ENCODE measurements around the gene KITLG.
"Not testable (repeated sequence)": the region's sequence is repeated elsewhere in the genome, so short reads cannot be mapped to it uniquely, and the experiment has no call there.

Gene KITLG

GRCh38 chr12:88538697-88539096 is 41.6 kb downstream of the KITLG start:
- no peak for DNase-seq (ENCODE audit: low read depth)

- no peak for DNase-seq (ENCODE audit: low read depth)
Measured at GRCh38 chr12:88538250-88538649, 42.0 kb downstream of the KITLG start.

- DNase-seq (ENCODE audit: low read depth) = no peak
Measured at GRCh38 chr12:88530868-88531267, 49.4 kb downstream of the KITLG start.

DNA sequence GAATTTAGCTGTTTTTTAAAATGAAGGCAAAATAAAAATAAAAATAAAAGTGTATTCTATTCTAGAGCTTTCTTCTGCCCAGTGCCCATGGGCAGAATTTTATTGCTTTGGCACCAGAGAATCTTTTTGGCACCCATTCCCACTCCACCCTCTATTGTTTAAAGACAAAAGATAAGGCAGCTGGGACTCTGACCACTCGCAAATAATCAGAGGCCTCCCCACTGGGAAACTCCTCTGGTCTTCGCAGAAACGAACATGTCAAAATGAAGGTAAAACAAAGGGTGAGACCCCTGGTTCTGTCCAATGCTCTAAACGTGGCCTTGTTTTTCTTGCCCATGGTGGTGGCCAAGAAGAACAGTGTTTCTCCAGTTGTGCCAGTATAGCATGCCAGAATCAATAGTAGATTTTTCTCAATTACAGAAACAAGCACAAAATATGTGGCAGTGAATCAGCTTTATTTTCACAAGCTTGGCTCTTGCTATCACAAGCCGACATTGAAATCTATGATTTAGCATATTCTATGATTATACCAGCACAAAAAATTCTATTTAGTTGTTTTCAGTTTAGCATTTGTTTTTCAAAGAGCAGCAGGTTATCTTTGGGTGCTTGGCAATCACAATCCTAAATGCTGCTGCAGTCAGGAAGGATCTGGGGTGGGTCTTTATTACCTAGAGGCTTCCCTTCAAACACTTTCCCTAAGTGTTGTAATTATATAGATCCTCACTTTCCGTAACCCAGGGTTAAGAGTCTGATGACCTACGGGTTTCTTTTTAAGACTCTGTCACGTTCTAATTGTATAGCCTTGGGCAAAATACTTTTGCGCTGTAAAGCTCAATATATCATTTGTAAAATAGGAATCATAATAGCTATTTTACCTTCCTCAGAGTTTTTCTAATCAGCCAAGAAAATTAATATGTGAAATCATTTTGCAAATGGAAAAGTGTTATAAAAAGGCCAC is 50.5 kb downstream of the KITLG start:
- no peak for DNase-seq (ENCODE audit: low read depth)

DNA sequence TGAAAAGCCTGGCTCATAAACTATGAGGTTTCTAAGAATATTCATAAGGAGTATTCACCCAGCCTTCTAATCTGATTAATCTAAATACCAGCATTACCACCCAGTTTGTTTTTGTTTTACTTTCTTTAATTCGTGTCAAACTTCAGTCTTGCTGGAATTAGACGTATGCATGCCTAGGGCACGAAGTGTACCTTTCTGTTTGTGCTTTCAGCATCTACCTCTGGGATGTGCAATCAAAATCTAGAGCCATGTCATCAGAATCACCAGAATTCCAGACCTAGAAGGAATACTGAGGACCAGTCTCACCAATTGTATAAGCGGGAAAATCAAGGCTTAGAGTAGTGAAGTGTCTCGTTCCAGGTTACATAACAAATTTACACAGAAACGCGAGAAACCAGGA is 57.3 kb downstream of the KITLG start:
- no peak for DNase-seq (ENCODE audit: low read depth)

GRCh38 chr12:88520436-88520820 is 59.8 kb downstream of the KITLG start:
- no peak for DNase-seq (ENCODE audit: low read depth)

- DNase-seq (ENCODE audit: low read depth) = no peak
Measured at GRCh38 chr12:88519802-88520435, 60.4 kb downstream of the KITLG start.

DNA sequence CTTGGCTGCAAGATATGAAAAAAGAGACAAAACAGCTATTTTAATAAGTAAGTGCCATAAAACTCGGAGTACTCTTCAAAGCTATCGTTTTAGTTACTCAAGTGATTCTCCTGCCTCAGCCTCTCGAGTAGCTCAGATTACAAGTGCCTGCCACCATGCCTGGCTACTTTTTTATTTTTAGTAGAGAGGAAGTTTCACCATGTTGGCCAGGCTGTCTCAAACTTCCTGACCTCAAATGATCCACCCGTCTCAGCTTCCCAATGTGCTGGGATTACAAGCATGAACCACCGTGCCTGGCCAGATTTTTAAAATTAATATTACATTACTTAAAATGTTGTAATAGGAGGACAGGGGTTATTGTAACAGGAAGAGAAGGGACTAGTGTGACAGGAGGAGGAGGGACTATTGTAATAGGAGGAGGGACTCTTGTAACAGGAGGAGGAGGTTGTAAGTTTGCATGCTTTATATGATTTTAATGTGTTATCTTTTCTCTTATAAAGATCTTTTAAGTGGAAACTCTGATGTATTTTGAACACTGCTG is 61.3 kb downstream of the KITLG start:
- DNase-seq (ENCODE audit: low read depth) = no peak

DNA sequence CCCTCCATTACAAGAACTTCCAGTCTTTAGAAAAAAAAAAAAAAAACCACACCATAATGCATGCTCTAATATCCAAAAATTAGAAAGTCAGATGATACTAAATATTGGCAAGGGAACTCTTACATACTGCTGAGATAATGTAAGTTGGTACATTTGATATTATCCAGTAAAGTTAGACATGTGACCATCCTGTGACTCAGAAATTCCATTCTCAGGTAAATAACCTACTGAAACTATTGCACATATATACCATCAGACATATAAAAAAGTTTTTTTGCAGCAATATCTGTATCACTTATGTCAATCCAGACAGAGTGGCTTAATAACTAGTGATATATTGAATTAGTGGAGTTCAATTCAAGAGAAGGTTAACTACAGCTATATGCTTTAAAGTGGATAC is 63.5 kb downstream of the KITLG start:
- DNase-seq (ENCODE audit: low read depth) = no peak

DNA sequence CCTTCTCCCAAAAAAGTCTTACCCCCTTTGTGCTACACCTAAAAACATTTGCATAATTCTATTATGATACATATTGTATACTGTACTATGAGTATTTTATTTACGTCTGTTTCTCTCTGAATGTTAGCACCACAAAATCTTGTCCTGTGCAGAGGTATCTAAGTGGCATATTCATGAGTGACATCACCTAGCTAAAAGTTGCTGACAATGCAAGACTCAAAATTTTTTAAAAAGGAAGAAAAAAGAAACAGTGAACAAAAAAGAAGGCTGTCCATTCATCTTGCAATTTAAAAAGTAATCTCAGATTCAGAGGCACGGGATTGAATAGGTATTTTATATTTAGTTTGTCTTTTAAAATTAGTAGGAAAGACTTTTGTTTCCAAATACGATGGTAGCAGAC is 69.4 kb downstream of the KITLG start:
- DNase-seq (ENCODE audit: low read depth) = no peak

DNA sequence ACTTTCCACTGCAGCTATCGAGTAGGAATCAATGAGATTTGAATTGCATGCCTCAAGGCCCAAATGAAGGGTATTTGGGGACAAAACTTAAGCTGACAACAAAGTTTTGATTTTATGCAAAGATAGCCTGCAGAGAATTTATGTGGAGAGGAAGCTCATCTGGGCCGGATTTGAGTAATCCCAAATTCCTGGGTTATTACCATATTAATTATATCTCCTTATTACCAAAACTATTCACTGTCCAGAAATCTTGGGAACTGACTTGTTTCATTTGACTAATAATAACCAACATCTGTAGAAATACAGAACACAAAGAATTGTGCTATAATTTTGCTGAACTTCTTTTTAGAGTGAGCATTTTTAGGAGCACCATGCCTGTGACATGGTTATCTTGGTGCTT is 70.4 kb downstream of the KITLG start:
- no peak for DNase-seq (ENCODE audit: low read depth)

GRCh38 chr12:88509347-88509746 is 70.9 kb downstream of the KITLG start:
- no peak for DNase-seq (ENCODE audit: low read depth)

GRCh38 chr12:88507851-88508250 is 72.4 kb downstream of the KITLG start:
- not testable (repeated sequence) for DNase-seq (ENCODE audit: low read depth)

DNA sequence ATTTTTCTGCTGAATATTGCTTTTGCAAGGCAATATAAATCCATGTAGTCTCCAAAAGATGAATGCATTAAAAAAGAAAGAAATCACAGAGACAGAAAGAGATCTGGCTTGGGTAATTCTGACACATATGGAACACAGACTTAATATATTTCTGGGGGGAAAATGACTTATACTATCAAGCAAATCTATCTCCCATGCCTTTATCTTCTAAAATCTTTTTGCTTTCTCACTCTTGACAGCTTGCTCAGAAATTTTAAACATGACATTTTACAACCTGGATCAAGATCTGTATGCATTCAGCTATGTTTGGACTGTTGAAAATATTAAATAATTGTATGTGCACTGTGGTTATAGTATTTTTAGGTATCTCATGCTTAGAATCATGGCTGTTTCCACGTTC is 73.0 kb downstream of the KITLG start:
- no peak for DNase-seq (ENCODE audit: low read depth)

- no peak for DNase-seq (ENCODE audit: low read depth)
Measured at GRCh38 chr12:88505696-88506095, 74.6 kb downstream of the KITLG start.

DNA sequence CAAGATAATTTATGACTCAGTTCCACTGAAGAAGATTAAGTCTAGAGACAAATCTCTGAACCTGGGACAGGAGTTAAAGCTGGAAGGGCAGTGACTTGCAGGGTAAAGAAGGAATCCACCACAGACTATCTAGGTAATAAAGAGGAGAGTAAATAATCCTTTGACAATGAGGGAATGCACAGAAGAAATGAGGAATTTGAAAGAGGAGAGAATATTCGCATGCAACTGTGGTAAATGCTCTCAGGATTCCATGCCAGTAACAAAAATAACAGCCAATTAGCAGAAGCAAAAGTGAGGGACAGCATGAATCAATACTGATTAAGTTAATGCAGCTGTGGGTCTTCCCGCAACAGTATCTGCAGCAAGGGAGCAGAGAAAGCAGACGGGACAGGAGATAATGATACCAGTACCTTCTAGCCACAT is 77.0 kb downstream of the KITLG start:
- DNase-seq (ENCODE audit: low read depth) = no peak

GRCh38 chr12:88501972-88502938 is 78.0 kb downstream of the KITLG start:
- no peak for DNase-seq (ENCODE audit: low read depth)

DNA sequence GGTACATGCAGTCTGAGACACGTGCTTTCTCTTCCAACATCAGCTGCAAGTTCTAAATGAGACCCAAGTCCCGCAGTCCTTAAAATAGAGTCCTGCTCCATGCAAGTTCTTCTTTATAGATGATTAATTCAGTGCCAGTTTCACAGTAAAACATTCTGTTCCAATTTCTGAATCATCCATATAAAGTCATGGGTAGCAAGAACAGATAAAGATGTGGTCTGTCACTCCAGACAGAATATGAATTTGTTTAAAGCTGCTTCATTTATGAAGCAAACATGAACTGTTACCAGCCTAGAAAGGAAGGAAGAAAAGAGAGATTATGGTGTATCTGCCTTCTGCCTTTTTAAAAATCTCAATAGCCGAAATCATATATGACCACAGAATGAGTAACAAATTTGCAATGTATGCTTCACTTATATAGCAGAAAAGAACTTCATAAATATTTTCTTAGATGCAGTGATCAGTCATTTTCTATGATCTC is 83.3 kb downstream of the KITLG start:
- no peak for DNase-seq (ENCODE audit: low read depth)

- no peak for DNase-seq (ENCODE audit: low read depth)
Measured at GRCh38 chr12:88496429-88496828, 83.8 kb downstream of the KITLG start.

DNA sequence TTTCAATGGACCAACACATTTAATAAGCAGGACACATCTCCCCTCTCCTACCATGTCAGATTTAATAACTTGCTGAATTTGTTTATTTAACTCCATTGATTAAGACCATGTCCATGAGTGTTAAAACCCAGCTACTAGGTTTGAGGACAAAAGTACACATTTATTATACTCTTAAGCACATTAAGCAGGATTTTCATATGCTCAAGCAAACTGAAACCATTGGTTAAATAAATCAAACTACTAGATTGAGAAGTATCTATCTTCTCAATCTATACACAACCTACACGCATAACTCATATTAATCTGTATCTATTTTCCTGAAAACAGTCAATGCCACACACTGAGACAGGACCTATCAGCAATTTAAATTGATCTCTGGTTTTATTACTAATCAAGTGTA is 85.2 kb downstream of the KITLG start:
- no peak for DNase-seq (ENCODE audit: low read depth)

GRCh38 chr12:88494520-88494919 is 85.8 kb downstream of the KITLG start:
- no peak for DNase-seq (ENCODE audit: low read depth)

DNA sequence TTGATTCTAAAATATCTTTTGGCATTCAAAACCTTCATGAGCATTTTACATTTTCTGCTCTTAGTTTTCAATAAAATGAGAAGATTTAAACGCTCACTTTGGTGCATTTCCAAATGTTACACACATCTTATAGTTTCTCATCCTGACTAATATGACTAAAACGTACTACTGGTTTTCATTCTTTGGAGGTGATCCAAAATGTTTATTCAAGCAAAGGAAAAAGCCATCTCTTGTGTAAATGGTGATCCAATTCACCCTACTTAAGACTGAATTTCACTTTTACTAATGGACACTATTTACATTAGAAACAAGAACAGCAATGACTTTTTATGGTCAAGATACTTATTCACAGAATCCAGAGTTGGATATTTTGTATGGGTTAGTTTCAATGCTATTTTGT is 86.6 kb downstream of the KITLG start:
- peak; percentile 27 for DNase-seq (ENCODE audit: low read depth)
